HEK293T (cell line): ENCODE results near the gene NECAB3.

Source experiments
- BHLHE40 ChIP-seq: fragments of 450-650 bp; IDR thresholded peaks from 2 replicates; pipeline ENCODE4 v1.6.1; 2016; ENCODE audit warnings: mild to moderate bottlenecking, moderate library complexity, borderline replicate concordance
- CTBP1 ChIP-seq: fragments of 450-650 bp; IDR thresholded peaks from 2 replicates; pipeline ENCODE4 v1.6.1; 2016; ENCODE audit warnings: borderline replicate concordance
- ELF4 ChIP-seq: fragments of 450-650 bp; IDR thresholded peaks from 2 replicates; pipeline ENCODE4 v1.6.1; 2017; ENCODE audit warnings: antibody characterized with exemption
- FOXM1 ChIP-seq: fragments of 450-650 bp; IDR thresholded peaks from 2 replicates; pipeline ENCODE4 v1.6.1; 2017; ENCODE audit warnings: mild to moderate bottlenecking, borderline replicate concordance
- HDGF ChIP-seq: fragments of 450-650 bp; IDR thresholded peaks from 2 replicates; pipeline ENCODE4 v1.6.1; 2017; ENCODE audit warnings: antibody characterized with exemption, borderline replicate concordance
- NFRKB ChIP-seq: fragments of 450-650 bp; IDR thresholded peaks from 2 replicates; pipeline ENCODE4 v1.6.1; 2016; ENCODE audit warnings: mild to moderate bottlenecking, moderate library complexity
- SP1 ChIP-seq: fragments of 450-650 bp; IDR thresholded peaks from 2 replicates; pipeline ENCODE4 v1.6.1; 2017
- TARDBP ChIP-seq: fragments of 450-650 bp; IDR thresholded peaks from 2 replicates; pipeline ENCODE4 v1.6.1; 2016
- ZNF384 ChIP-seq: fragments of 450-650 bp; IDR thresholded peaks from 2 replicates; pipeline ENCODE4 v1.6.1; 2016

- TF ChIP-seq ZNF384 (no peak), BHLHE40 (no peak), SP1 (no peak), CTBP1 (no peak), HDGF (no peak), TARDBP (no peak), FOXM1 (no peak), ELF4 (no peak), NFRKB (no peak)
Observed at GRCh38 chr20:33688938-33689424, 14.8 kb upstream of the NECAB3 start.
